GM21367 (cell line): ENCODE data around the gene RAB4B.
A peak's percentile ranks its signal among the peaks of the same experiment; 100 is the strongest.
"Not testable (repeated sequence)": the region's sequence is repeated elsewhere in the genome, so short reads cannot be mapped to it uniquely, and the experiment has no call there.

Experiments
- ATAC-seq: cut with Tn5 transposase; IDR thresholded peaks from one replicate; pipeline ENCODE4 v1.9.1; 2021; ENCODE audit not compliant: unreplicated experiment

RAB4B gene

GRCh38 chr19:40803170-40803856 lies 25.3 kb downstream of the RAB4B start:
- no peak for ATAC-seq

GRCh38 chr19:40803857-40804782 lies 26.1 kb downstream of the RAB4B start:
- no peak for ATAC-seq

- ATAC-seq, result no peak
Observed at GRCh38 chr19:40804783-40805242, 26.8 kb downstream of the RAB4B start.

- ATAC-seq, result no peak
Observed at GRCh38 chr19:40805258-40805868, 27.3 kb downstream of the RAB4B start.

- no peak for ATAC-seq
Observed at GRCh38 chr19:40806423-40807146, 28.5 kb downstream of the RAB4B start.

- no peak for ATAC-seq
Observed at GRCh38 chr19:40807147-40808020, 29.3 kb downstream of the RAB4B start.

- no peak for ATAC-seq
Observed at GRCh38 chr19:40808021-40808325, 29.9 kb downstream of the RAB4B start.

- ATAC-seq, result no peak
Observed at GRCh38 chr19:40808497-40808896, 30.4 kb downstream of the RAB4B start.

- ATAC-seq, result no peak
Observed at GRCh38 chr19:40809358-40810086, 31.5 kb downstream of the RAB4B start.

- ATAC-seq, result no peak
Observed at GRCh38 chr19:40810160-40810559, 32.1 kb downstream of the RAB4B start.

- peak; percentile 39 for ATAC-seq
Observed at GRCh38 chr19:40810649-40811408, 32.8 kb downstream of the RAB4B start.

GRCh38 chr19:40811478-40812341 lies 33.7 kb downstream of the RAB4B start:
- ATAC-seq, result no peak

- not testable (repeated sequence) for ATAC-seq
Observed at GRCh38 chr19:40812571-40812970, 34.5 kb downstream of the RAB4B start.

- no peak for ATAC-seq
Observed at GRCh38 chr19:40813182-40813581, 35.1 kb downstream of the RAB4B start.

- ATAC-seq, result no peak
Observed at GRCh38 chr19:40815223-40815622, 37.2 kb downstream of the RAB4B start.

- not testable (repeated sequence) for ATAC-seq
Observed at GRCh38 chr19:40818480-40819399, 40.7 kb downstream of the RAB4B start.
